Transverse colon (tissue), 4 donors: ENCODE data around the gene SRSF4. TPM values are rescaled to one million over a fixed set of nuclear protein-coding genes. Genes with fewer than 3 reads are reported as not detected.
"Not testable (repeated sequence)": the region's sequence is repeated elsewhere in the genome, so short reads cannot be mapped to it uniquely, and the experiment has no call there.

Source experiments
- DNase-seq: peaks from one replicate; pipeline ENCODE4 v3.0.0-alpha.2; 2019
- H3K27ac ChIP-seq, 4 donors: fragments of 200-600 bp; sonication (generic); 2 replicates each; pipeline ENCODE4 v1.5.1; 2016 to 2018; ENCODE audit warnings: inconsistent platforms in 4 of 4
- H3K27me3 ChIP-seq: fragments of 200-600 bp; sonication (generic); 2 replicates; pipeline ENCODE4 v1.5.1; 2017; ENCODE audit warnings: inconsistent platforms
- H3K36me3 ChIP-seq, 4 donors: fragments of 200-600 bp; sonication (generic); 2 replicates each; pipeline ENCODE4 v1.5.1; 2017 to 2019; ENCODE audit warnings: inconsistent platforms in 4 of 4
- H3K4me1 ChIP-seq, 4 donors: fragments of 200-600 bp; sonication (generic); 2 replicates each; pipeline ENCODE4 v1.5.1; 2017 to 2020; ENCODE audit warnings: inconsistent platforms in 4 of 4
- H3K4me3 ChIP-seq, 4 donors: fragments of 200-600 bp; sonication (generic); 1 replicate in 1 of 4; 2 replicates in 3 of 4; pipeline versions ENCODE4 v1.5.1 to v1.6.1; 2017 to 2019; ENCODE audit warnings: inconsistent platforms in 4 of 4
- H3K9me3 ChIP-seq, 2 donors: fragments of 200-600 bp; sonication (generic); 2 replicates each; pipeline ENCODE4 v1.5.1; 2017 to 2019; ENCODE audit warnings: inconsistent platforms in 2 of 2
- EP300 ChIP-seq: sonication (generic); formaldehyde crosslinking; IDR thresholded peaks from one replicate; pipeline ENCODE4 v1.6.1; 2017; ENCODE audit warnings: antibody characterized with exemption, low read depth
- POLR2A ChIP-seq: fragments of 450-650 bp; IDR thresholded peaks from one replicate; pipeline ENCODE4 v1.6.1; 2016; ENCODE audit warnings: antibody characterized with exemption, mild to moderate bottlenecking, moderate library complexity
- POLR2AphosphoS5 ChIP-seq, 3 donors: sonication (generic); formaldehyde crosslinking; IDR thresholded peaks; one replicate each; pipeline ENCODE4 v1.6.1; 2016; ENCODE audit warnings: antibody characterized with exemption in 3 of 3
- WGBS, 2 donors: methylation state at CpG; one replicate each; pipeline ENCODE4 v1.1.5; 2018; ENCODE audit warnings: low coverage in 1 of 2; 5-methylcytosine and 5-hydroxymethylcytosine counted together
- in situ Hi-C, 4 donors: fragments of 200-750 bp; cut with MboI; loops; one replicate each; pipeline versions ENCODE4 v1.15.0 to v1.15.1; 2017; ENCODE audit warnings: low sequenced_read_pairs in 3 of 4, low pct_ligation_motif_present in 1 of 4, low pct_unique_long_range_greater_than_20kb in 1 of 4
- intact Hi-C: fragments of 100-400 bp; cut with DNase I; formaldehyde crosslinking; loops from one replicate; pipeline ENCODE4 v1.15.1; 2023; ENCODE audit warnings: low total_unique reads
- total RNA-seq, 4 donors: library from RNA; depleted of rRNA; stranded (reverse); fragments of >200 nt; gene quantifications; one replicate each; pipeline ENCODE4 v1.1.0, GENCODE V29; 2016
- TF ChIP-seq, protein P1 (sequence below), 5 experiments: fragments of 200-600 bp in 3 of 5; fragments of 450-650 bp in 2 of 5; sonication (generic) in 3 of 5; IDR thresholded peaks; 1 replicate in 2 of 5; 2 replicates in 3 of 5; pipeline ENCODE4 v1.5.1; 2016 to 2017; ENCODE audit warnings: antibody characterized with exemption in 5 of 5, inconsistent platforms in 3 of 5, mild to moderate bottlenecking in 2 of 5, moderate library complexity in 1 of 5

Gene SRSF4
- total RNA-seq, 4 donors from 2014 or later: 67.3 to 98.0 (median 72.4) TPM

DNA sequence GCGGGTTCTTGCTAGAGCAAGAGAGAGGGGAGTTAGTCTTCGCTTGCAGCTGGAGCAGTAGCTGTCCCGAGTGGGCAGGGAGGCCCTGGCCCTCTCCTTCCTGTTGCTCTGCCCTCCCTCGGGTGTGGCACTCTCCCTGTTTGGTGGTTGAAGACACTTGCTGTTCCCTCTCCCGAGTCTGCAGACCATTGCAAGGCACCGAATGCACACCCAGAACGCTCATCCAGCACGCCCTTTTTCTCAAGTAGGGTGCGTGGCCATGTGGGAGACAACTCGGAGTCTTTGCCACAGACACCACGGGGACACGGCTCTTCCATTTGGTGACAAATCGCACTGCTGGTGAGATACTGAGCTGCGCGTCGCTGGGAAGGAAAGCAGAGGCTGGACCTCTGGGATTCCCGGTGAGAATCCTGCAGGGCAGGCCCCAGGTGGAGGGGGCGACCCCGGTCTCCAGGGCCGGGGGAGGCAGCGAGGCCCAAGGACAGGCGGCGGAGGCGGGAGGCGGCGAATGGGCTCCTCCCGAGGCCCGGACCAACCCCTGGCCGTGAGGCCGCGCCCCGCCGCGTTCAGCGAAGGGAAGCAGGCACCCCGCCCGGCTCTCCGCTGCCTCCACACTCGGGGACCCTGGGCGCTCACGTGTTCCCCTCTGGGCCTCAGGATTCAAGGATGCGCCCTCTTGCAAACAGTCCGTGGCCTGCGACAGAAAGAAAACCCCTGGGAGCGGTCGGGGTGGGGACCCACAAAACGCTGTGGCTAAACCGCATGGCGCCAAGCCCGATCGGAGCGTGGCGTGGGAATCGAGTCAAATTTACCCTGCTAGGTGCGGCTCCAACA is 47.6 kb downstream of the SRSF4 start:
- Histone ChIP-seq H3K4me1 (peaks cover 0 to 6% (median 3%) of the 10 kb centered on the region in 4 donors), H3K27me3 (no peaks in the 10 kb centered on the region), H3K4me3 (peak overlapping the region in 1 of 4 donors; percentile 13), H3K9me3 (no peaks in the 10 kb centered on the region), H3K36me3 (no peaks in the 10 kb centered on the region), H3K27ac (no peak overlapping the region)
- DNase-seq: no peak
- 74% methylated on average over 55 of the region's 55 CpGs; no CpG with 5 or more reads in 1 of the 2 donors for WGBS, 2 donors
- in situ Hi-C loops (no loop called here), intact Hi-C loops (loop anchor here (2.0 kb wide), 1 partner anchor 19 kb away; no protein-coding TSS in a partner anchor)
- TF ChIP-seq POLR2AphosphoS5 (IDR thresholded peaks at IDR 0.05) (no peak), EP300 (no peak), POLR2A (no peak)
- TF ChIP-seq, protein P1, sequence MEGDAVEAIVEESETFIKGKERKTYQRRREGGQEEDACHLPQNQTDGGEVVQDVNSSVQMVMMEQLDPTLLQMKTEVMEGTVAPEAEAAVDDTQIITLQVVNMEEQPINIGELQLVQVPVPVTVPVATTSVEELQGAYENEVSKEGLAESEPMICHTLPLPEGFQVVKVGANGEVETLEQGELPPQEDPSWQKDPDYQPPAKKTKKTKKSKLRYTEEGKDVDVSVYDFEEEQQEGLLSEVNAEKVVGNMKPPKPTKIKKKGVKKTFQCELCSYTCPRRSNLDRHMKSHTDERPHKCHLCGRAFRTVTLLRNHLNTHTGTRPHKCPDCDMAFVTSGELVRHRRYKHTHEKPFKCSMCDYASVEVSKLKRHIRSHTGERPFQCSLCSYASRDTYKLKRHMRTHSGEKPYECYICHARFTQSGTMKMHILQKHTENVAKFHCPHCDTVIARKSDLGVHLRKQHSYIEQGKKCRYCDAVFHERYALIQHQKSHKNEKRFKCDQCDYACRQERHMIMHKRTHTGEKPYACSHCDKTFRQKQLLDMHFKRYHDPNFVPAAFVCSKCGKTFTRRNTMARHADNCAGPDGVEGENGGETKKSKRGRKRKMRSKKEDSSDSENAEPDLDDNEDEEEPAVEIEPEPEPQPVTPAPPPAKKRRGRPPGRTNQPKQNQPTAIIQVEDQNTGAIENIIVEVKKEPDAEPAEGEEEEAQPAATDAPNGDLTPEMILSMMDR (IDR thresholded peaks at IDR 0.05): no peak

- H3K4me1 ChIP-seq, H3K27ac ChIP-seq, H3K36me3 ChIP-seq, in situ Hi-C loops, DNase-seq, H3K27me3 ChIP-seq, H3K4me3 ChIP-seq, intact Hi-C loops, H3K9me3 ChIP-seq: not testable (repeated sequence)
- 93% methylated on average over 19 of the region's 29 CpGs; no CpG with 5 or more reads in 1 of the 2 donors for WGBS, 2 donors
Observed at GRCh38 chr1:29131056-29131455, 50.6 kb downstream of the SRSF4 start.

- no peaks in the 10 kb centered on the region for H3K9me3 ChIP-seq
- H3K4me1 ChIP-seq: peaks cover 0 to 12% (median 8%) of the 10 kb centered on the region in 4 donors
- DNase-seq: no peak
- H3K36me3 ChIP-seq: no peaks in the 10 kb centered on the region
- peaks cover 9% of the 10 kb centered on the region for H3K27me3 ChIP-seq
- intact Hi-C loops: loop anchor here (10.0 kb wide), 1 partner anchor 245 kb away; no protein-coding TSS in a partner anchor
- in situ Hi-C loops: loop anchor here in 1 of 4 donors (5.0 kb wide), 1 partner anchor 77 kb away; no protein-coding TSS in a partner anchor
- H3K4me3 ChIP-seq: no peak overlapping the region
- no peak overlapping the region for H3K27ac ChIP-seq
- WGBS, 2 donors: 79 to 100% methylated on average over 1 to 5 of the region's 5 CpGs
- no peak for TF ChIP-seq POLR2A
- TF ChIP-seq POLR2AphosphoS5 (IDR thresholded peaks at IDR 0.05): no peak
- TF ChIP-seq, protein P1 (IDR thresholded peaks at IDR 0.05): no peak
- no peak for TF ChIP-seq EP300
Observed at GRCh38 chr1:29129916-29130315, 51.8 kb downstream of the SRSF4 start.

DNA sequence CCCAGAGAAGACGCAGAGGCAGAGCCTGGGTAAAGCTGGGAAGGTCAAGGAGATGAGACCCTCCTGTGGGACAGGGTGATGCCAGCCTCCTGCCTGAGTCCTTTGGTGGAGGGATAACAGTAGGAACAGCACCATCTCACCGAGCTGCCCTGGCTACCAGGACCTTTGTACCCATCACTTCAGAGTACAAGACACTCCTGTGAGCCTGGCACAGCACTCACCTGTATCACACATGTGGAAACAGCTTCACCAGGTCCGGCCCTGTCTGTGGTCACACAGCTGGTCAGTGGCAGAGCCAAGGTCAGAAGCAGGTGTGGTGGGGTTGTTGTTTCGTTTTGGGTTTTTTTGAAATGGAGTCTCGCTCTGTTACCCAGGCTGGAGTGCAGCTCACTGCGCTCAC is 53.0 kb downstream of the SRSF4 start:
- no peak for DNase-seq
- peaks cover 0 to 19% (median 16%) of the 10 kb centered on the region in 4 donors for H3K4me1 ChIP-seq
- no peak overlapping the region for H3K27ac ChIP-seq
- no peak overlapping the region for H3K4me3 ChIP-seq
- WGBS, 2 donors: 60 to 73% methylated on average over 1 to 5 of the region's 6 CpGs
- H3K36me3 ChIP-seq: no peaks in the 10 kb centered on the region
- intact Hi-C loops (loop anchor here (10.0 kb wide), 1 partner anchor 244 kb away; no protein-coding TSS in a partner anchor), in situ Hi-C loops (loop anchor here in 1 of 4 donors (5.0 kb wide), 1 partner anchor 79 kb away; no protein-coding TSS in a partner anchor)
- H3K27me3 ChIP-seq: peaks cover 21% of the 10 kb centered on the region
- TF ChIP-seq POLR2A (no peak), POLR2AphosphoS5 (IDR thresholded peaks at IDR 0.05) (no peak)
- no peaks in the 10 kb centered on the region for H3K9me3 ChIP-seq

GRCh38 chr1:29126198-29126597 is 55.5 kb downstream of the SRSF4 start:
- DNase-seq: no peak
- H3K4me1 ChIP-seq: peaks cover 7 to 40% (median 37%) of the 10 kb centered on the region in 4 donors
- WGBS, 2 donors: 97% methylated on average over 6 of the region's 6 CpGs; no CpG with 5 or more reads in 1 of the 2 donors
- no peaks in the 10 kb centered on the region for H3K9me3 ChIP-seq
- no peaks in the 10 kb centered on the region for H3K36me3 ChIP-seq
- TF ChIP-seq EP300 (no peak), POLR2A (no peak), POLR2AphosphoS5 (IDR thresholded peaks at IDR 0.05) (no peak)
- TF ChIP-seq, protein P1 (IDR thresholded peaks at IDR 0.05): no peak
- intact Hi-C loops: loop anchor here (10.0 kb wide), 1 partner anchor 241 kb away; no protein-coding TSS in a partner anchor
- H3K27ac ChIP-seq: peak overlapping the region in 2 of 4 donors; percentile 94 to 97
- peaks cover 46% of the 10 kb centered on the region for H3K27me3 ChIP-seq
- H3K4me3 ChIP-seq: no peak overlapping the region
- in situ Hi-C loops: loop anchor here in 1 of 4 donors (5.0 kb wide), 1 partner anchor 81 kb away; no protein-coding TSS in a partner anchor
